ENCODE data around the gene TPRN. TPM values are rescaled to one million over a fixed set of nuclear protein-coding genes. Genes with fewer than 3 reads are reported as not detected.

The TPRN gene
- total and polyA plus RNA-seq, 8 donors = 6.7 to 21.7 (median 11.1) TPM

DNA sequence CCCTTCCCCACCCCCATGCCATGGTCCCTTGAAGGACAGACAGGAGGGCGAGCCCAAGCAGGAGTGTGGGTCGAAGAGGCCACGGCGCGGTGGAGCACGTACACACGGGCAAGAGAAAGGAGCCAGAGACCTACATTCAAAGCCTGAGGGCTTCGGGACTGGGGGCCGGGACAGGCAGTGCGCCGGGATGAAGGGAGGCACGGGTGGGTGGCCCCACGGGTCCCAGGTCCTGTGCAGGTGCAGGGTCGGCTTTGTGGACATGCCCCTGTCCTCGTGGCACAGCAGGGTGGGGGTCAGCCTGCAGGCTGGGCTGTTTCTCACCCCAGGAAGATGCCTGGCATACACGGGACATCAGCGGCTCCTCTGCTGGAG, 40.5 kb downstream of the TPRN start:
- no peaks in the 10 kb centered on the region for H3K36me3 ChIP-seq
- intact Hi-C loops (cut with DNase I) = no loop called here
- H3K27me3 ChIP-seq = peaks cover 68 to 100% of the 10 kb centered on the region in 2 donors
- H3K4me3 ChIP-seq = no peak overlapping the region
- no peak overlapping the region for H3K27ac ChIP-seq
- ATAC-seq (no peak), DNase-seq (no peak)
- TF ChIP-seq, protein P1, sequence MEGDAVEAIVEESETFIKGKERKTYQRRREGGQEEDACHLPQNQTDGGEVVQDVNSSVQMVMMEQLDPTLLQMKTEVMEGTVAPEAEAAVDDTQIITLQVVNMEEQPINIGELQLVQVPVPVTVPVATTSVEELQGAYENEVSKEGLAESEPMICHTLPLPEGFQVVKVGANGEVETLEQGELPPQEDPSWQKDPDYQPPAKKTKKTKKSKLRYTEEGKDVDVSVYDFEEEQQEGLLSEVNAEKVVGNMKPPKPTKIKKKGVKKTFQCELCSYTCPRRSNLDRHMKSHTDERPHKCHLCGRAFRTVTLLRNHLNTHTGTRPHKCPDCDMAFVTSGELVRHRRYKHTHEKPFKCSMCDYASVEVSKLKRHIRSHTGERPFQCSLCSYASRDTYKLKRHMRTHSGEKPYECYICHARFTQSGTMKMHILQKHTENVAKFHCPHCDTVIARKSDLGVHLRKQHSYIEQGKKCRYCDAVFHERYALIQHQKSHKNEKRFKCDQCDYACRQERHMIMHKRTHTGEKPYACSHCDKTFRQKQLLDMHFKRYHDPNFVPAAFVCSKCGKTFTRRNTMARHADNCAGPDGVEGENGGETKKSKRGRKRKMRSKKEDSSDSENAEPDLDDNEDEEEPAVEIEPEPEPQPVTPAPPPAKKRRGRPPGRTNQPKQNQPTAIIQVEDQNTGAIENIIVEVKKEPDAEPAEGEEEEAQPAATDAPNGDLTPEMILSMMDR (IDR thresholded peaks at IDR 0.05) = no peak
- no peaks in the 10 kb centered on the region for H3K9me3 ChIP-seq
- H3K4me1 ChIP-seq = peaks cover 6 to 26% of the 10 kb centered on the region in 2 donors

- Histone ChIP-seq H3K27ac (no peak overlapping the region), H3K9me3 (no peaks in the 10 kb centered on the region), H3K36me3 (no peaks in the 10 kb centered on the region), H3K4me1 (peaks cover 6 to 26% of the 10 kb centered on the region in 2 donors), H3K4me3 (no peak overlapping the region), H3K27me3 (peaks cover 61 to 100% of the 10 kb centered on the region in 2 donors)
- DNase-seq (no peak), ATAC-seq (no peak)
- TF ChIP-seq, protein P1 (IDR thresholded peaks at IDR 0.05) = no peak
- intact Hi-C loops (cut with DNase I) = no loop called here
Observed at GRCh38 chr9:137159105-137160053, 41.2 kb downstream of the TPRN start.

- peaks cover 54 to 94% of the 10 kb centered on the region in 2 donors for H3K27me3 ChIP-seq
- ATAC-seq (no peak), DNase-seq (no peak)
- intact Hi-C loops (cut with DNase I) = no loop called here
- peaks cover 6 to 26% of the 10 kb centered on the region in 2 donors for H3K4me1 ChIP-seq
- TF ChIP-seq, protein P1 (IDR thresholded peaks at IDR 0.05) = no peak
- H3K4me3 ChIP-seq = no peak overlapping the region
- no peaks in the 10 kb centered on the region for H3K36me3 ChIP-seq
- H3K9me3 ChIP-seq = no peaks in the 10 kb centered on the region
- H3K27ac ChIP-seq = no peak overlapping the region
Observed at GRCh38 chr9:137158625-137159024, 41.9 kb downstream of the TPRN start.

GRCh38 chr9:137157618-137158415, 42.7 kb downstream of the TPRN start:
- H3K4me1 ChIP-seq = peaks cover 2 to 18% of the 10 kb centered on the region in 2 donors
- peaks cover 45 to 86% of the 10 kb centered on the region in 2 donors for H3K27me3 ChIP-seq
- intact Hi-C loops (cut with DNase I) = no loop called here
- ATAC-seq (no peak), DNase-seq (no peak)
- no peak overlapping the region for H3K4me3 ChIP-seq
- H3K36me3 ChIP-seq = no peaks in the 10 kb centered on the region
- no peak overlapping the region for H3K27ac ChIP-seq
- TF ChIP-seq, protein P1 (IDR thresholded peaks at IDR 0.05) = no peak
- H3K9me3 ChIP-seq = no peaks in the 10 kb centered on the region
